Ovary (tissue), 3 donors: ENCODE data around the gene B3GNT9.

Experiments used
- POLR2A ChIP-seq: fragments of 450-650 bp; IDR thresholded peaks from one replicate; pipeline ENCODE4 v1.6.1; 2017; ENCODE audit warnings: antibody characterized with exemption, mild to moderate bottlenecking, moderate library complexity
- TF ChIP-seq, protein P1 (sequence below), 3 donors: fragments of 450-650 bp in 2 of 3; fragments of 200-600 bp in 1 of 3; IDR thresholded peaks; one replicate each; pipeline versions ENCODE4 v1.5.1 to v1.8.0; 2016 to 2022; ENCODE audit warnings: antibody characterized with exemption in 3 of 3, mild to moderate bottlenecking in 1 of 3
- donor health status: DM: no; HTN: no; CAD: no.

DNA sequence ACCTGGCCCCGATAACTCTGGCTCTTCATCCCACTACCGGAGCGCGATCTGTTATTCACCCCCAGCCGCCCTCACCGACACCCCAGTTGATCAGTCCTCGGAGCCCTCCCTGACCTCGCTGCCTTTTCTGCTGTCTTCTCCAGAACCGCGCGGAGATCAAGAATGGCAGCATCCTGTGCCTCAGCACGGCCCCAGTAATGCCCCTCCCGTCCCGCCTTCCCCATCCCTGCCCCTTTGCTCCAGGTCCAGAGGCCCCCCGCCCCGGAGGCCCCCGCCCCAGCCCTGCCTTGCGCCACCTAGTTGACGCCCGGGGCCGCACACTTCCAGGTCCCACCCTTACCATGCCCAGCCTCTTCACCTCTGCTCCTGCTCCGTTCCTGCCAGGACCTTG, 49.0 kb upstream of the B3GNT9 start:
- TF ChIP-seq, protein P1, sequence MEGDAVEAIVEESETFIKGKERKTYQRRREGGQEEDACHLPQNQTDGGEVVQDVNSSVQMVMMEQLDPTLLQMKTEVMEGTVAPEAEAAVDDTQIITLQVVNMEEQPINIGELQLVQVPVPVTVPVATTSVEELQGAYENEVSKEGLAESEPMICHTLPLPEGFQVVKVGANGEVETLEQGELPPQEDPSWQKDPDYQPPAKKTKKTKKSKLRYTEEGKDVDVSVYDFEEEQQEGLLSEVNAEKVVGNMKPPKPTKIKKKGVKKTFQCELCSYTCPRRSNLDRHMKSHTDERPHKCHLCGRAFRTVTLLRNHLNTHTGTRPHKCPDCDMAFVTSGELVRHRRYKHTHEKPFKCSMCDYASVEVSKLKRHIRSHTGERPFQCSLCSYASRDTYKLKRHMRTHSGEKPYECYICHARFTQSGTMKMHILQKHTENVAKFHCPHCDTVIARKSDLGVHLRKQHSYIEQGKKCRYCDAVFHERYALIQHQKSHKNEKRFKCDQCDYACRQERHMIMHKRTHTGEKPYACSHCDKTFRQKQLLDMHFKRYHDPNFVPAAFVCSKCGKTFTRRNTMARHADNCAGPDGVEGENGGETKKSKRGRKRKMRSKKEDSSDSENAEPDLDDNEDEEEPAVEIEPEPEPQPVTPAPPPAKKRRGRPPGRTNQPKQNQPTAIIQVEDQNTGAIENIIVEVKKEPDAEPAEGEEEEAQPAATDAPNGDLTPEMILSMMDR (IDR thresholded peaks at IDR 0.05): no peak
- no peak for TF ChIP-seq POLR2A
